ENCODE measurements around the gene GYG1. TPM values are rescaled to one million over a fixed set of nuclear protein-coding genes. Genes with fewer than 3 reads are reported as not detected.

The GYG1 gene
- polyA plus RNA-seq, 2 of the 4 experiments (the other 2 are of a cell fraction), result 39.6 to 59.8 TPM

DNA sequence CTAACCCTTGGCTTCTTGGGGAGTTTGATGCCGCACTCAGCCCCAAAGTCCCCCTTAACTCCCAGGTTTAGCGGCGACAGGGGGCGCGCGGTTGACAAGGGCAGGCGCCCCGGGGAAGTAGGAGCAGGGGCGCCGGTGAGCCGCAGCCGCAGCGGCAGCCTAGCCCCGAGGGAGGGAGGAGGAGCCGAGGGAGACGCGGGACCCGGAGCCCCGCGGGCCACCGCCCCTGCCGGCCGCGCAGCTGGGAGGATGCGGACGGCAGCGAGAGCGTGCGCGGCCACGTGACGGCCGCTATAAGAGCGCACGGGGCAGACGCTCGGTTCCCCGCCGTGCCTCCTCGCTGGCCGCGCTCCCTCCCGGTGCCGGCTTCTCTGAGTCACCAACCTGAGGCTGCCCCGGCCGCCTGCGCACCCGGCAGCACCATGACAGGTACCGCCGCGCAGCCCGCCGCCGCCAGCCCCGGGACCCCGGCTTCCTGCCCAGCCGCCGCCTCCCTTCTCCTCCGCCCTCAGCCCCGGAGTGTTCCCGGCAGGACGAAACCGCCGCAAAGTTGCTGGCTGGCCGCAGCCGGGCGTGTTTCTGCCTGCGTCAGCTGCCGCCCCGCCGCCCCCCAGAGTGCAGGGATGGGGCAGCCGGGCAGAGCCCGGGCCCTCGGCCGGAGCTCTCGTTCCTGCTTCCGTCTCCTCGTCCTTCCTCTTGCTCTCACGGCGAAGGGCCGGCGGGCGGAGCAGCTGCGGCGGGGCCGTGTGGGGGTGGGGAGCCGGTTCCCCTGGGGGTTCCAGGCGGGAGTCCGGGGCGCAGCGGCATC, at the start of gene GYG1 (continued):
- TF ChIP-seq MYC (IDR thresholded peaks at IDR 0.05; ENCODE audit: borderline replicate concordance, low read length) (peak; percentile 61; the same call in 1 of the 2 replicates), TP53 (CRISPR knock-in tag; IDR thresholded peaks at IDR 0.05) (no peak)

DNA sequence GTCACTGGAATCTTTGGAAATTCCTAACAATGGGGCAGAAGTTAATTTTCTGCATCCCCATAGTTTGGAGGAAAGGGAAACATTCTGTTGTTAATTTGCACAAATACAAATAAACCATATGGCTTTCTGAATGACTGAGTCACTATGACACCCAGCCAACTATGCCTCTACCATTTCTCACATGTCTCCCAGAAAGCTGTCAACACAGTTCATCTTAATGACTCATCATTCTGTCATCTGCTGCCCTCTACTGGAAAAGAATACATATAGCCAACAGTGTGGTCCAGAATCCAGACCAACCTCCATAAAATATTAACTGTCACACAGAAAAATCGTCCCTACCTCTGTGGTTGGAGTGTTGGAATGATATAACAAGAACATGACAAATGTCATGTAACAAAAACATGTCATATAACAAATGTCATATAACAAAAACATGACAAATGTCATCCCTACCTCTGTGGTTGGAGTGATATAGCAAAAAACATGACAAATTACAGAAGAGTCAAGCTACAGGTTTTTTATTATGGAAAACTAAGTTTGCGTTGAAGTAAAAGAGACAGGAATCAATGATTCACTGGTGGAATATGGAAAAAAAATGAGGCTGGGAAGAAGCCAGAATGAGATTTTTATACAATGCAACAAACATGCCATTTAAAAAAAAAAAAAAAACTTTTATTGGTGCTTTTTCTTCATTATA, 47.7 kb upstream of the GYG1 start:
- FAIRE-seq (peak; percentile 93), ATAC-seq (peak; percentile 90 to 97), DNase-seq (ENCODE audit: low read depth in 1 of 2, low spot score in 1 of 2) (peak; percentile 83 to 88)
- H3K4me3 ChIP-seq, result no peak overlapping the region
- ChIA-PET POLR2A (no interaction called here), CTCF (interaction anchor here (0.6 to 7.6 kb wide), 25 partner anchors 8 to 568 kb away, joined by 3 to 105 read pairs (median 3); no protein-coding TSS in a partner anchor)
- no peaks in the 10 kb centered on the region for H3K9me3 ChIP-seq
- 0 out of 3 replicates have a peak overlapping the region, but pooled peaks have one; percentile 17 for H3K4me2 ChIP-seq
- H3K4me1 ChIP-seq, result peaks cover 8% of the 10 kb centered on the region; the same call in 2 of the 3 replicates
- WGBS (ENCODE audit: missing lambda C conversion rate), result 16% methylated on average over 2 of the region's 2 CpGs
- H3K27ac ChIP-seq, result no peak overlapping the region
- TF ChIP-seq NPAS2 (CRISPR knock-in tag; IDR thresholded peaks at IDR 0.05; ENCODE audit: borderline replicate concordance), result no peak
- TF ChIP-seq PHF8 (IDR thresholded peaks at IDR 0.05; ENCODE audit: borderline replicate concordance, low read depth), result no peak
- TF ChIP-seq BHLHE40 (IDR thresholded peaks at IDR 0.05; ENCODE audit: low read depth, low read length), result no peak
- TF ChIP-seq CHD4 (IDR thresholded peaks at IDR 0.05; ENCODE audit: borderline replicate concordance), result no peak
- TF ChIP-seq NFE2L2 (conservative IDR thresholded peaks at IDR 0.05; ENCODE audit: low read length), result peak; percentile 66
- TF ChIP-seq, protein P1, sequence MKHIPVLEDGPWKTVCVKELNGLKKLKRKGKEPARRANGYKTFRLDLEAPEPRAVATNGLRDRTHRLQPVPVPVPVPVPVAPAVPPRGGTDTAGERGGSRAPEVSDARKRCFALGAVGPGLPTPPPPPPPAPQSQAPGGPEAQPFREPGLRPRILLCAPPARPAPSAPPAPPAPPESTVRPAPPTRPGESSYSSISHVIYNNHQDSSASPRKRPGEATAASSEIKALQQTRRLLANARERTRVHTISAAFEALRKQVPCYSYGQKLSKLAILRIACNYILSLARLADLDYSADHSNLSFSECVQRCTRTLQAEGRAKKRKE (CRISPR knock-in tag; IDR thresholded peaks at IDR 0.05; ENCODE audit: low read depth), result no peak
- TF ChIP-seq HDAC2 (IDR thresholded peaks at IDR 0.05), result no peak
- TF ChIP-seq, protein P2, sequence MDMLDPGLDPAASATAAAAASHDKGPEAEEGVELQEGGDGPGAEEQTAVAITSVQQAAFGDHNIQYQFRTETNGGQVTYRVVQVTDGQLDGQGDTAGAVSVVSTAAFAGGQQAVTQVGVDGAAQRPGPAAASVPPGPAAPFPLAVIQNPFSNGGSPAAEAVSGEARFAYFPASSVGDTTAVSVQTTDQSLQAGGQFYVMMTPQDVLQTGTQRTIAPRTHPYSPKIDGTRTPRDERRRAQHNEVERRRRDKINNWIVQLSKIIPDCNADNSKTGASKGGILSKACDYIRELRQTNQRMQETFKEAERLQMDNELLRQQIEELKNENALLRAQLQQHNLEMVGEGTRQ (IDR thresholded peaks at IDR 0.05), result no peak
- TF ChIP-seq FOXS1 (CRISPR knock-in tag; IDR thresholded peaks at IDR 0.05), result no peak
- TF ChIP-seq KDM1A (IDR thresholded peaks at IDR 0.05; ENCODE audit: low read depth), result no peak
- TF ChIP-seq, protein P3, sequence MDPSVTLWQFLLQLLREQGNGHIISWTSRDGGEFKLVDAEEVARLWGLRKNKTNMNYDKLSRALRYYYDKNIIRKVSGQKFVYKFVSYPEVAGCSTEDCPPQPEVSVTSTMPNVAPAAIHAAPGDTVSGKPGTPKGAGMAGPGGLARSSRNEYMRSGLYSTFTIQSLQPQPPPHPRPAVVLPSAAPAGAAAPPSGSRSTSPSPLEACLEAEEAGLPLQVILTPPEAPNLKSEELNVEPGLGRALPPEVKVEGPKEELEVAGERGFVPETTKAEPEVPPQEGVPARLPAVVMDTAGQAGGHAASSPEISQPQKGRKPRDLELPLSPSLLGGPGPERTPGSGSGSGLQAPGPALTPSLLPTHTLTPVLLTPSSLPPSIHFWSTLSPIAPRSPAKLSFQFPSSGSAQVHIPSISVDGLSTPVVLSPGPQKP (IDR thresholded peaks at IDR 0.05; ENCODE audit: low read depth, low read length), result no peak
- no peak for TF ChIP-seq SREBF2 (IDR thresholded peaks at IDR 0.05)
- no peak for TF ChIP-seq EHF (CRISPR knock-in tag; IDR thresholded peaks at IDR 0.05)
- no peak for TF ChIP-seq TP53 (CRISPR knock-in tag; IDR thresholded peaks at IDR 0.05)
- TF ChIP-seq, protein P4, sequence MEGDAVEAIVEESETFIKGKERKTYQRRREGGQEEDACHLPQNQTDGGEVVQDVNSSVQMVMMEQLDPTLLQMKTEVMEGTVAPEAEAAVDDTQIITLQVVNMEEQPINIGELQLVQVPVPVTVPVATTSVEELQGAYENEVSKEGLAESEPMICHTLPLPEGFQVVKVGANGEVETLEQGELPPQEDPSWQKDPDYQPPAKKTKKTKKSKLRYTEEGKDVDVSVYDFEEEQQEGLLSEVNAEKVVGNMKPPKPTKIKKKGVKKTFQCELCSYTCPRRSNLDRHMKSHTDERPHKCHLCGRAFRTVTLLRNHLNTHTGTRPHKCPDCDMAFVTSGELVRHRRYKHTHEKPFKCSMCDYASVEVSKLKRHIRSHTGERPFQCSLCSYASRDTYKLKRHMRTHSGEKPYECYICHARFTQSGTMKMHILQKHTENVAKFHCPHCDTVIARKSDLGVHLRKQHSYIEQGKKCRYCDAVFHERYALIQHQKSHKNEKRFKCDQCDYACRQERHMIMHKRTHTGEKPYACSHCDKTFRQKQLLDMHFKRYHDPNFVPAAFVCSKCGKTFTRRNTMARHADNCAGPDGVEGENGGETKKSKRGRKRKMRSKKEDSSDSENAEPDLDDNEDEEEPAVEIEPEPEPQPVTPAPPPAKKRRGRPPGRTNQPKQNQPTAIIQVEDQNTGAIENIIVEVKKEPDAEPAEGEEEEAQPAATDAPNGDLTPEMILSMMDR (IDR thresholded peaks at IDR 0.05), result peak; percentile 87
- no peak for TF ChIP-seq JUN (IDR thresholded peaks at IDR 0.05)
- TF ChIP-seq RFX5 (IDR thresholded peaks at IDR 0.05), result no peak
- no peak; the same call in 1 of the 2 replicates for TF ChIP-seq JUNB (IDR thresholded peaks at IDR 0.05)
- no peak for TF ChIP-seq ESRRA (IDR thresholded peaks at IDR 0.05; ENCODE audit: borderline replicate concordance, low read length)
- TF ChIP-seq, protein P5, sequence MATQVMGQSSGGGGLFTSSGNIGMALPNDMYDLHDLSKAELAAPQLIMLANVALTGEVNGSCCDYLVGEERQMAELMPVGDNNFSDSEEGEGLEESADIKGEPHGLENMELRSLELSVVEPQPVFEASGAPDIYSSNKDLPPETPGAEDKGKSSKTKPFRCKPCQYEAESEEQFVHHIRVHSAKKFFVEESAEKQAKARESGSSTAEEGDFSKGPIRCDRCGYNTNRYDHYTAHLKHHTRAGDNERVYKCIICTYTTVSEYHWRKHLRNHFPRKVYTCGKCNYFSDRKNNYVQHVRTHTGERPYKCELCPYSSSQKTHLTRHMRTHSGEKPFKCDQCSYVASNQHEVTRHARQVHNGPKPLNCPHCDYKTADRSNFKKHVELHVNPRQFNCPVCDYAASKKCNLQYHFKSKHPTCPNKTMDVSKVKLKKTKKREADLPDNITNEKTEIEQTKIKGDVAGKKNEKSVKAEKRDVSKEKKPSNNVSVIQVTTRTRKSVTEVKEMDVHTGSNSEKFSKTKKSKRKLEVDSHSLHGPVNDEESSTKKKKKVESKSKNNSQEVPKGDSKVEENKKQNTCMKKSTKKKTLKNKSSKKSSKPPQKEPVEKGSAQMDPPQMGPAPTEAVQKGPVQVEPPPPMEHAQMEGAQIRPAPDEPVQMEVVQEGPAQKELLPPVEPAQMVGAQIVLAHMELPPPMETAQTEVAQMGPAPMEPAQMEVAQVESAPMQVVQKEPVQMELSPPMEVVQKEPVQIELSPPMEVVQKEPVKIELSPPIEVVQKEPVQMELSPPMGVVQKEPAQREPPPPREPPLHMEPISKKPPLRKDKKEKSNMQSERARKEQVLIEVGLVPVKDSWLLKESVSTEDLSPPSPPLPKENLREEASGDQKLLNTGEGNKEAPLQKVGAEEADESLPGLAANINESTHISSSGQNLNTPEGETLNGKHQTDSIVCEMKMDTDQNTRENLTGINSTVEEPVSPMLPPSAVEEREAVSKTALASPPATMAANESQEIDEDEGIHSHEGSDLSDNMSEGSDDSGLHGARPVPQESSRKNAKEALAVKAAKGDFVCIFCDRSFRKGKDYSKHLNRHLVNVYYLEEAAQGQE (IDR thresholded peaks at IDR 0.05), result no peak
- no peak for TF ChIP-seq FOSB (CRISPR knock-in tag; IDR thresholded peaks at IDR 0.05)
- no peak for TF ChIP-seq RCOR1 (IDR thresholded peaks at IDR 0.05; ENCODE audit: low read depth, low read length)
- no peak for TF ChIP-seq ZNF302 (CRISPR knock-in tag; IDR thresholded peaks at IDR 0.05)
- TF ChIP-seq RAD21 (conservative IDR thresholded peaks at IDR 0.05 in 1 of 2, IDR thresholded peaks at IDR 0.05 in 1 of 2), result peak; percentile 84 to 85
- peak; percentile 71; the same call in 1 of the 2 replicates for TF ChIP-seq HOXB5 (CRISPR knock-in tag; IDR thresholded peaks at IDR 0.05)
- TF ChIP-seq, protein P6, sequence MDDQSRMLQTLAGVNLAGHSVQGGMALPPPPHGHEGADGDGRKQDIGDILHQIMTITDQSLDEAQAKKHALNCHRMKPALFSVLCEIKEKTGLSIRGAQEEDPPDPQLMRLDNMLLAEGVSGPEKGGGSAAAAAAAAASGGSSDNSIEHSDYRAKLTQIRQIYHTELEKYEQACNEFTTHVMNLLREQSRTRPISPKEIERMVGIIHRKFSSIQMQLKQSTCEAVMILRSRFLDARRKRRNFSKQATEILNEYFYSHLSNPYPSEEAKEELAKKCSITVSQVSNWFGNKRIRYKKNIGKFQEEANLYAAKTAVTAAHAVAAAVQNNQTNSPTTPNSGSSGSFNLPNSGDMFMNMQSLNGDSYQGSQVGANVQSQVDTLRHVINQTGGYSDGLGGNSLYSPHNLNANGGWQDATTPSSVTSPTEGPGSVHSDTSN (IDR thresholded peaks at IDR 0.05), result no peak
